Activated CD4-positive, alpha-beta memory T cell treated with anti-CD3 and anti-CD28 coated beads, Interleukin-2, amount 10 ng/mL, durations not matched to agents 7 days and 5 days (primary cell): ENCODE data around the gene ITGA1. TPM values are rescaled to one million over a fixed set of nuclear protein-coding genes. Genes with fewer than 3 reads are reported as not detected.

Experiments used
- CTCF ChIA-PET: fragments of 350-600 bp; sonication (Branson Sonifier 250); formaldehyde crosslinking; loops from one replicate; lab custom pipeline; 2021; ENCODE audit warnings: antibody characterized with exemption, inconsistent platforms; lab: Charles Lee
- POLR2A ChIA-PET: fragments of 350-600 bp; sonication (Branson Sonifier 250); formaldehyde crosslinking; loops from one replicate; lab custom pipeline; 2021; ENCODE audit warnings: antibody characterized with exemption; lab: Charles Lee
- DNase-seq: peaks from one replicate; pipeline ENCODE4 v3.0.0-alpha.2; 2020
- H3K27ac Mint-ChIP-seq: one replicate; pipeline ENCODE4 v1.8.0; 2021; ENCODE audit warnings: mild to moderate bottlenecking, mixed read lengths
- H3K27me3 Mint-ChIP-seq: one replicate; pipeline ENCODE4 v1.8.0; 2021; ENCODE audit warnings: mixed read lengths
- H3K36me3 Mint-ChIP-seq: one replicate; pipeline ENCODE4 v1.8.0; 2021; ENCODE audit warnings: low read depth, mixed read lengths
- H3K4me1 Mint-ChIP-seq: one replicate; pipeline ENCODE4 v1.8.0; 2021; ENCODE audit warnings: mixed read lengths
- H3K4me3 Mint-ChIP-seq: one replicate; pipeline ENCODE4 v1.8.0; 2021; ENCODE audit warnings: mild to moderate bottlenecking, mixed read lengths
- H3K9me3 Mint-ChIP-seq: one replicate; pipeline ENCODE4 v1.8.0; 2021; ENCODE audit warnings: mixed read lengths
- total RNA-seq, 2 experiments: library from RNA; stranded (reverse); gene quantifications; one replicate each; pipeline ENCODE4 v1.2.3, GENCODE V29; 2021

Gene ITGA1
- total RNA-seq, 2 experiments from 2014 or later: 4.9 to 8.0 TPM

DNA sequence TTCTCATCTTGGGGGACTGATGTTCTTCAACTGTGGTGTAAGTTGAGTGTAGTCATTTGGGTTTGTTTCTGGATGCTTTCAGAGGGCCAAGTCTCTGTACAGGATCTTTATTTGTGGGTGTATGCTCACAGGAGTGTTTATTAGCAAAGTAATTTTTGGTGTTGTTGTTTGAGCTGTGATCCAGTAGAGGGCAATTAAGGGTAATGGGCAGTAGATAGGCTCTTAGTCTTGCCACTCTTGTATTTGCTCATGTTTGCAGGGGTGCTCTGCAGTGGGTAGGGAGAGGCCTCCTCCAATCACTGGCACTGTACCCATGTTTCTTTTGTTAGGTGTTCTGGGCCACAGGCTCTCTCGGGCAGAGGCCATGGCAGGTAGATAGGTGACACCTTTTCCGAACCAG, 155.6 kb downstream of the ITGA1 start:
- H3K4me1 Mint-ChIP-seq: peaks cover 17% of the 10 kb centered on the region
- no peak overlapping the region for H3K27ac Mint-ChIP-seq
- POLR2A ChIA-PET: no interaction called here
- CTCF ChIA-PET: interaction anchor here (1.0 to 3.3 kb wide), 5 partner anchors 11 to 166 kb away, joined by 3 to 12 read pairs (median 9); partner anchors contain the start of gene MOCS2
- no peak overlapping the region for H3K4me3 Mint-ChIP-seq
- no peak for DNase-seq
- no peaks in the 10 kb centered on the region for H3K36me3 Mint-ChIP-seq
- peaks cover 7% of the 10 kb centered on the region for H3K27me3 Mint-ChIP-seq
- no peaks in the 10 kb centered on the region for H3K9me3 Mint-ChIP-seq

DNA sequence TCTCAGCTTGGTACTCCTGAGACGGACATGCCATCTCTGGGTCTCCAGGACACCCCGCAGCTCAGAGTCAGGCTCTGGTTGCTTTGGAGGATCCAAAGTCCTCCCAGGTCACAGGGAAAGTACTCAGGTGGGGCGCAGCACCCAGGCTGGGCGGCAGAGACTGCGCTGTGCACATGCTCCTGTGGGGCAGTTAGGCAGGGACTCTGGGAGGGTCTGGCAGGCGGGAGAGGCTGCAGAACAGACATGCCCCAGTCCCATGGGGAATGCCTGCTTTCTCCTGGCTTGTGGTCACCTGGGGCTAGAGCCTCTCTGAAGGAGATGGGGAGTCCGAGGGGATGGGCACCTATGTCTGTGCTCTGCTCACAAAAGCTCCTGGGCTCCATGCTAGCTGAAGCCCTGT, 156.1 kb downstream of the ITGA1 start:
- ChIA-PET POLR2A (no interaction called here), CTCF (interaction anchor here (1.5 to 3.3 kb wide), 4 partner anchors 10 to 166 kb away, joined by 6 to 12 read pairs (median 10); partner anchors contain the start of gene MOCS2)
- DNase-seq: no peak
- H3K27ac Mint-ChIP-seq: no peak overlapping the region
- no peak overlapping the region for H3K4me3 Mint-ChIP-seq
- peaks cover 22% of the 10 kb centered on the region for H3K4me1 Mint-ChIP-seq
- no peaks in the 10 kb centered on the region for H3K9me3 Mint-ChIP-seq
- H3K36me3 Mint-ChIP-seq: no peaks in the 10 kb centered on the region
- peaks cover 7% of the 10 kb centered on the region for H3K27me3 Mint-ChIP-seq

- Mint-ChIP-seq H3K36me3 (no peaks in the 10 kb centered on the region), H3K27me3 (peaks cover 7% of the 10 kb centered on the region), H3K4me3 (peak overlapping the region; percentile 57), H3K9me3 (no peaks in the 10 kb centered on the region), H3K27ac (no peak overlapping the region), H3K4me1 (peaks cover 25% of the 10 kb centered on the region)
- POLR2A ChIA-PET: interaction anchor here (0.9 to 1.0 kb wide), 2 partner anchors 125 to 165 kb away, joined by 3 read pairs; partner anchors contain the start of gene MOCS2
- CTCF ChIA-PET: interaction anchor here (0.7 to 3.3 kb wide), 7 partner anchors 9 to 164 kb away, joined by 3 to 12 read pairs (median 6); partner anchors contain the start of gene MOCS2
- no peak for DNase-seq
Observed at GRCh38 chr5:52945040-52945439, 157.3 kb downstream of the ITGA1 start.

DNA sequence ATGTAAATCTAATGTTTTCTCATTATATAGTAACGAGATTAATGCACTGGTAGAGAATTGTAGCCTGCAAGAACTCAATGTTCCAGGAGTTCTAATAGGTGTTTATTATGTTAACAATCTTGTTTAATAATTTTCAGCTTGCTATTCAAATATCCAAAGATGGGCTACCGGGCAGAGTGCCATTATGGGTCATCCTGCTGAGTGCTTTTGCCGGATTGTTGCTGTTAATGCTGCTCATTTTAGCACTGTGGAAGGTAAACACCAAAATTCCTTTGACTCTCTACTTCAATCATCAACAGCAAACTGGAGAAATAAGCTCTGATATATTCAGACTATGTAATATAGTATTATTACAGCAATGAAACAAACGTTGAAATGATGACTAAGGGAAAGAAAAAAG, 159.5 kb downstream of the ITGA1 start:
- no peak overlapping the region for H3K27ac Mint-ChIP-seq
- peaks cover 25% of the 10 kb centered on the region for H3K4me1 Mint-ChIP-seq
- H3K36me3 Mint-ChIP-seq: no peaks in the 10 kb centered on the region
- H3K4me3 Mint-ChIP-seq: no peak overlapping the region
- H3K27me3 Mint-ChIP-seq: peaks cover 2% of the 10 kb centered on the region
- CTCF ChIA-PET: interaction anchor here (1.2 to 8.3 kb wide), 8 partner anchors 9 to 171 kb away, joined by 3 to 133 read pairs (median 8); partner anchors contain the start of gene ITGA2
- POLR2A ChIA-PET: interaction anchor here (0.9 to 3.5 kb wide), 2 partner anchors 42 to 151 kb away, joined by 3 to 18 read pairs; partner anchors contain the start of gene ITGA2
- no peak for DNase-seq
- H3K9me3 Mint-ChIP-seq: no peaks in the 10 kb centered on the region

DNA sequence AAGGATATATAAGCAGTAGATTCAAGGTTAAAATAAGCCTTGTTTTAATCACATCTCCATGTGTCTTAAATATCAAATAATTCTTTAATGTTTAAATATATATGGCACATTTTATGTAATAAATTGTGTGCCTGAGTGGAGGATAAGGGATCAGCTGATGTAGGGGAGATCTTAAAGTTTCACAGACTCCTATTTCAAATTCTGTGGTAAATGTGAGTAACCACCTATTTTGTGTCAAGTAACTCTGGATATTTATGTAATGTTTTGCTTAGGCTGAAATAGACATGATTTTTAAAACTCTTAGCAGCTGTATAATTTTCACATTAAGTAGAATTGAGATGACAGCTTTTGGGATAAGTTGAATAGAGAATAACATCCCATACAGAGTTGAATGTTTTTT, 160.1 kb downstream of the ITGA1 start:
- peaks cover 2% of the 10 kb centered on the region for H3K27me3 Mint-ChIP-seq
- ChIA-PET CTCF (interaction anchor here (0.6 to 8.3 kb wide), 24 partner anchors 12 to 539 kb away, joined by 3 to 133 read pairs (median 4); partner anchors contain the start of genes ITGA2 and MOCS2), POLR2A (interaction anchor here (1.4 to 3.5 kb wide), 7 partner anchors 41 to 149 kb away, joined by 3 to 19 read pairs (median 7); partner anchors contain the start of gene ITGA2)
- no peak for DNase-seq
- peaks cover 25% of the 10 kb centered on the region for H3K4me1 Mint-ChIP-seq
- H3K9me3 Mint-ChIP-seq: no peaks in the 10 kb centered on the region
- no peak overlapping the region for H3K4me3 Mint-ChIP-seq
- no peaks in the 10 kb centered on the region for H3K36me3 Mint-ChIP-seq
- no peak overlapping the region for H3K27ac Mint-ChIP-seq

- H3K36me3 Mint-ChIP-seq: no peaks in the 10 kb centered on the region
- ChIA-PET CTCF (interaction anchor here (0.6 to 8.3 kb wide), 33 partner anchors 10 to 538 kb away, joined by 3 to 133 read pairs (median 4); partner anchors contain the start of genes ITGA2 and MOCS2), POLR2A (interaction anchor here (0.8 to 3.5 kb wide), 9 partner anchors 40 to 161 kb away, joined by 3 to 19 read pairs (median 6); partner anchors contain the start of gene ITGA2)
- peak overlapping the region; percentile 2 for H3K27ac Mint-ChIP-seq
- no peaks in the 10 kb centered on the region for H3K9me3 Mint-ChIP-seq
- peaks cover 25% of the 10 kb centered on the region for H3K4me1 Mint-ChIP-seq
- peaks cover 2% of the 10 kb centered on the region for H3K27me3 Mint-ChIP-seq
- no peak overlapping the region for H3K4me3 Mint-ChIP-seq
- DNase-seq: peak; percentile 78
Observed at GRCh38 chr5:52948418-52949076, 160.8 kb downstream of the ITGA1 start.

GRCh38 chr5:52950686-52951085, 163.0 kb downstream of the ITGA1 start:
- H3K9me3 Mint-ChIP-seq: no peaks in the 10 kb centered on the region
- ChIA-PET CTCF (interaction anchor here (1.0 to 8.3 kb wide), 5 partner anchors 39 to 159 kb away, joined by 3 to 133 read pairs (median 37); partner anchors contain the start of genes ITGA2 and MOCS2), POLR2A (interaction anchor here (3.3 to 3.5 kb wide), 2 partner anchors 38 to 146 kb away, joined by 18 to 19 read pairs; partner anchors contain the start of gene ITGA2)
- no peak overlapping the region for H3K4me3 Mint-ChIP-seq
- no peak overlapping the region for H3K27ac Mint-ChIP-seq
- DNase-seq: no peak
- H3K4me1 Mint-ChIP-seq: peaks cover 15% of the 10 kb centered on the region
- H3K36me3 Mint-ChIP-seq: no peaks in the 10 kb centered on the region
- peaks cover 5% of the 10 kb centered on the region for H3K27me3 Mint-ChIP-seq

DNA sequence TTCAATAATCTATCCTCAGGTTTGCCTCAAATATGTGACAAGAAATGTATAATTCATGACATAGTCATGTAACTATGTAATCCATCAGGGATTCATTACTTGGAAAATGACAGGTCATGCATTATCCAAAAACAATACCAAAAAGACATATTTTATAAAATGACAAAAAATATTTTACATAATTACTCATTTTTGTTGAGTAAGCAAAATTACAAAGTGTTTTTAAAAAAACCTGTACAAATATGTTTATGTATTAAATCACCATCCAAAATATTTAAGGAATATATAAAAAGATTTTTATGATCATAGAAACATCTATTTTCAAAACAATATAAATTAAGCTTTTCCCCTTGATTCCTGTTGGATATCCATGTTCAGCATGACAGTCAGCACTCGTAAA, 164.8 kb downstream of the ITGA1 start:
- CTCF ChIA-PET: interaction anchor here (0.9 to 8.3 kb wide), 3 partner anchors 8 to 138 kb away, joined by 3 to 89 read pairs (median 9); no protein-coding TSS in a partner anchor
- Mint-ChIP-seq H3K36me3 (no peaks in the 10 kb centered on the region), H3K27ac (no peak overlapping the region), H3K27me3 (peaks cover 2% of the 10 kb centered on the region), H3K4me3 (no peak overlapping the region), H3K9me3 (no peaks in the 10 kb centered on the region), H3K4me1 (peaks cover 9% of the 10 kb centered on the region)
- POLR2A ChIA-PET: interaction anchor here (1.4 kb wide), 1 partner anchor 137 kb away, joined by 3 read pairs; no protein-coding TSS in a partner anchor
- no peak for DNase-seq

DNA sequence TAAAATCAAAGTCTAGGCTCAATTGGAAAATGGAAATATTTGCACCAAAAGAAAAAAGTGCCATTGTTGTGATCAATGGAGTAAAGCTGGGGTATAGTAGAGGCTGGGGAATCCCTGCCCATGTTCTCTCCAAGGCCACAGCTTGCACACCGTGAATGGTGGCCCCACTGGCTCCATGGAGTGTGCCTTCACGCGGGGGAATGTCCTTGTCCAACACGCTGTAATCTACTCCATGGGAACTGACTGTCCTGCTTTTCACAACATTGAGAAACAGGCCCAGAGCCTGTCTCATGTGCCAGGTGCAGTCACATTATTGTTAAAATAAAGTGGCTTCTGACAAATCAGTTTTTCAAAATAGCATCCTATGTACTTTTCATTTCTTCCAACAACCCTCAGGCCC, 168.3 kb downstream of the ITGA1 start:
- no peak for DNase-seq
- Mint-ChIP-seq H3K4me1 (no peaks in the 10 kb centered on the region), H3K27me3 (peaks cover 4% of the 10 kb centered on the region), H3K27ac (no peak overlapping the region), H3K4me3 (no peak overlapping the region), H3K36me3 (no peaks in the 10 kb centered on the region), H3K9me3 (no peaks in the 10 kb centered on the region)
- ChIA-PET CTCF (no interaction called here), POLR2A (no interaction called here)

- H3K4me1 Mint-ChIP-seq: no peaks in the 10 kb centered on the region
- H3K27me3 Mint-ChIP-seq: peaks cover 9% of the 10 kb centered on the region
- H3K27ac Mint-ChIP-seq: no peak overlapping the region
- ChIA-PET CTCF (no interaction called here), POLR2A (no interaction called here)
- no peaks in the 10 kb centered on the region for H3K36me3 Mint-ChIP-seq
- H3K4me3 Mint-ChIP-seq: no peak overlapping the region
- no peaks in the 10 kb centered on the region for H3K9me3 Mint-ChIP-seq
- no peak for DNase-seq
Observed at GRCh38 chr5:52956915-52957747, 169.4 kb downstream of the ITGA1 start.

DNA sequence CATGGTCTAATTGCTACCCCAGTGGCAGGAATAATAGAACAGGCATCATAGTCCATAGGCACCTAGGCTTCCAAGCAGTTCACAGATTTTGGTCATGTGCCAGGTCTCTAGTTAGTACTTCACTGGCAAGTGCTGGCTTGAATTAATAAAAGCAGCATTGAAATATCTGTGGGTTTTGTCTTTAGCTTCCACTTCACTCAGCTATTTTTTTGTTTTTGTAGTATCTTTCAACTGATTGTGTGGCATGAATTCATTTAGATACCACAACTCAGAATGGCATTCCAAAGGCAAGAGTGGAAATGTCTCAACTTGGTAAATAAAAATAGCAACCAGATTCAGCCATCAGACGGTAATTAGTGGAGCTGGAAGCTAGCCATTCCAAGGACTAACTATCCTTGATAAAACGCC, 173.6 kb downstream of the ITGA1 start:
- no peaks in the 10 kb centered on the region for H3K4me1 Mint-ChIP-seq
- H3K4me3 Mint-ChIP-seq: no peak overlapping the region
- ChIA-PET CTCF (interaction anchor here (1.2 kb wide), 1 partner anchor 18 kb away, joined by 5 read pairs; no protein-coding TSS in a partner anchor), POLR2A (no interaction called here)
- H3K9me3 Mint-ChIP-seq: no peaks in the 10 kb centered on the region
- H3K27me3 Mint-ChIP-seq: peaks cover 9% of the 10 kb centered on the region
- no peaks in the 10 kb centered on the region for H3K36me3 Mint-ChIP-seq
- H3K27ac Mint-ChIP-seq: no peak overlapping the region
- DNase-seq: no peak

DNA sequence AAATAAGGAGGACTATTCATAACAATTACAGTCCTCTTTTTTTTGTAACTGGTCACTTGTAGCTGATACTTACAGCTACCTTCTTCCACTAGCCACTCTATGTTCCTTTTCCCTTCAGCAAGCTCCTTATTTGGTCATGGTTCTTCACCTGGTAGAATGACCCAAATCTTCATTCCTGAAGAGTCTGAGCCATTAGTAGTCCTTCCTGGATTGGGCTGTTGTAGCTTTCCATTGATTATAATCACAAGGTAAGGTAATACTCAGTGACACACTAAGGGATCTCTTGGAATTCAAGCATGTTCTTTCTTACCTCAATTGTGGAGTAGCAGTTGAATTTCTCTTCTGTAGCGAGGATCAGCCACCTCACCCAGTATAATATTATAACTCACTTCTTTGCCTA, 175.9 kb downstream of the ITGA1 start:
- no peak overlapping the region for H3K27ac Mint-ChIP-seq
- CTCF ChIA-PET: interaction anchor here (0.9 kb wide), 1 partner anchor 15 kb away, joined by 4 read pairs; no protein-coding TSS in a partner anchor
- peaks cover 3% of the 10 kb centered on the region for H3K36me3 Mint-ChIP-seq
- no peak overlapping the region for H3K4me3 Mint-ChIP-seq
- H3K27me3 Mint-ChIP-seq: peaks cover 26% of the 10 kb centered on the region
- H3K4me1 Mint-ChIP-seq: no peaks in the 10 kb centered on the region
- no peak for DNase-seq
- peaks cover 4% of the 10 kb centered on the region for H3K9me3 Mint-ChIP-seq
- POLR2A ChIA-PET: no interaction called here
